ENCODE results near the gene SAA2. TPM values are rescaled to one million over a fixed set of nuclear protein-coding genes. Genes with fewer than 3 reads are reported as not detected.
A peak's percentile ranks its signal among the peaks of the same experiment; 100 is the strongest.

The SAA2 gene
- total RNA-seq (2021) (1.2 TPM in 1 of 2 replicates, not detected in the other), Bru-seq, nascent RNA (percentile 22 among the genes with signal in this experiment), BruChase-seq, experiment 1, labeled RNA remaining after a 2-hour chase (not detected), BruChase-seq, experiment 2, labeled RNA remaining after a 6-hour chase (percentile 26 among the genes with signal in this experiment)
- long read RNA-seq, partial matches to known transcripts, result 0 of 1 reads
- long read RNA-seq, other reads (novel, unspliced or antisense), result 0 of 1 reads

- BruUV-seq (replicated peaks), result no TSS peak
- CTCF ChIA-PET, result interaction anchor here (0.6 kb wide), 1 partner anchor 1511 kb away, joined by 3 read pairs; no protein-coding TSS in a partner anchor
Measured at GRCh38 chr11:18248561-18248960, at the start of gene SAA2. SAA2 (minus strand) TSS chr11:18248668; CDS start chr11:18248011, 657 bp downstream.

GRCh38 chr11:18295316-18295715 lies 46.8 kb upstream of the SAA2 start:
- no peaks in the 10 kb centered on the region for H3K9me3 ChIP-seq (ENCODE audit: low read depth, low read length, poor library complexity, severe bottlenecking)
- H3K4me1 ChIP-seq (ENCODE audit: insufficient read depth, low read length, poor library complexity, severe bottlenecking), result no peaks in the 10 kb centered on the region
- BruUV-seq (replicated peaks), result no TSS peak
- ChIA-PET CTCF (no interaction called here), POLR2A (ENCODE audit: low non-redundant PET) (no interaction called here)
- TF ChIP-seq, protein P1, sequence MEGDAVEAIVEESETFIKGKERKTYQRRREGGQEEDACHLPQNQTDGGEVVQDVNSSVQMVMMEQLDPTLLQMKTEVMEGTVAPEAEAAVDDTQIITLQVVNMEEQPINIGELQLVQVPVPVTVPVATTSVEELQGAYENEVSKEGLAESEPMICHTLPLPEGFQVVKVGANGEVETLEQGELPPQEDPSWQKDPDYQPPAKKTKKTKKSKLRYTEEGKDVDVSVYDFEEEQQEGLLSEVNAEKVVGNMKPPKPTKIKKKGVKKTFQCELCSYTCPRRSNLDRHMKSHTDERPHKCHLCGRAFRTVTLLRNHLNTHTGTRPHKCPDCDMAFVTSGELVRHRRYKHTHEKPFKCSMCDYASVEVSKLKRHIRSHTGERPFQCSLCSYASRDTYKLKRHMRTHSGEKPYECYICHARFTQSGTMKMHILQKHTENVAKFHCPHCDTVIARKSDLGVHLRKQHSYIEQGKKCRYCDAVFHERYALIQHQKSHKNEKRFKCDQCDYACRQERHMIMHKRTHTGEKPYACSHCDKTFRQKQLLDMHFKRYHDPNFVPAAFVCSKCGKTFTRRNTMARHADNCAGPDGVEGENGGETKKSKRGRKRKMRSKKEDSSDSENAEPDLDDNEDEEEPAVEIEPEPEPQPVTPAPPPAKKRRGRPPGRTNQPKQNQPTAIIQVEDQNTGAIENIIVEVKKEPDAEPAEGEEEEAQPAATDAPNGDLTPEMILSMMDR (conservative IDR thresholded peaks at IDR 0.05; ENCODE audit: low read depth, low read length), result no peak
- TF ChIP-seq EZH2 (IDR thresholded peaks at IDR 0.05; ENCODE audit: borderline replicate concordance, low read depth, low read length, poor library complexity, severe bottlenecking), result no peak
- no peak overlapping the region for H3K4me3 ChIP-seq (ENCODE audit: low read depth, low read length, poor library complexity, severe bottlenecking)
- no peak overlapping the region for H3K27ac ChIP-seq (ENCODE audit: low read depth, low read length, poor library complexity, severe bottlenecking)
- no peaks in the 10 kb centered on the region for H3K27me3 ChIP-seq (replicated peaks; ENCODE audit: insufficient read depth, low read depth, low read length, poor library complexity)
- peaks cover 42% of the 10 kb centered on the region for H3K36me3 ChIP-seq (ENCODE audit: insufficient read depth, low read length, poor library complexity, severe bottlenecking)
- intact Hi-C loops (cut with micrococcal nuclease; ENCODE audit: unreplicated experiment), result no loop called here
- DNase-seq (ENCODE audit: low spot score), result no peak

More at GRCh38 chr11:18248561-18248960, at the start of gene SAA2:
- no peaks in the 10 kb centered on the region for H3K4me1 ChIP-seq (ENCODE audit: insufficient read depth, low read length, poor library complexity, severe bottlenecking)
- POLR2A ChIA-PET (ENCODE audit: low non-redundant PET), result no interaction called here
- DNase-seq (ENCODE audit: low spot score), result no peak
- H3K27ac ChIP-seq (ENCODE audit: low read depth, low read length, poor library complexity, severe bottlenecking), result no peak within 1 kb of the TSS
- no peaks in the 10 kb centered on the region for H3K9me3 ChIP-seq (ENCODE audit: low read depth, low read length, poor library complexity, severe bottlenecking)
- no peak within 1 kb of the TSS for H3K4me3 ChIP-seq (ENCODE audit: low read depth, low read length, poor library complexity, severe bottlenecking)
- H3K36me3 ChIP-seq (ENCODE audit: insufficient read depth, low read length, poor library complexity, severe bottlenecking), result no peaks in the 10 kb centered on the region
- H3K27me3 ChIP-seq (replicated peaks; ENCODE audit: insufficient read depth, low read depth, low read length, poor library complexity), result no peaks in the 10 kb centered on the region
- TF ChIP-seq EZH2 (IDR thresholded peaks at IDR 0.05; ENCODE audit: borderline replicate concordance, low read depth, low read length, poor library complexity, severe bottlenecking), result no peak
- TF ChIP-seq, protein P1 (conservative IDR thresholded peaks at IDR 0.05; ENCODE audit: low read depth, low read length), result no peak
- intact Hi-C loops (cut with micrococcal nuclease; ENCODE audit: unreplicated experiment), result loop anchor here (10.0 kb wide), 1 partner anchor 486 kb away; no protein-coding TSS in a partner anchor

DNA sequence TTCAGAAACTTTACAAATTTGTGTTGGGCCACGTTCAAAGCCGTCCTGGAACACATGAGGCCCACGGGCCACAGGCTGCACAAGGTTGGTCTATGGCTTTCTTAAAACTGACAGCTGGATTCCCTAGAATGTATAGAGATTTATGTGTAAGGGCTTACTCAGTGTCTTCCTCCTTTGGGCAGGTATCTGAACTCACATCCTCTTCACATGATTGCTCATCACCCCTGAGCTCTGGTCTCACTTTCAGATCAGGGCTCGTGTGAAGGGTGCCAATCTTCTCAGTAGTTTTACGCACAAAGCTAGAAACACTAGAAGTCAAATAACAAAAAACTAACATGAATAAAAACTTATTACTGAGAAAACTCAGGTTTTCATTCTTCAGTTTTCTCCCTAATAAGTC lies 46.4 kb upstream of the SAA2 start:
- peaks cover 42% of the 10 kb centered on the region for H3K36me3 ChIP-seq (ENCODE audit: insufficient read depth, low read length, poor library complexity, severe bottlenecking)
- no peak for TF ChIP-seq EZH2 (IDR thresholded peaks at IDR 0.05; ENCODE audit: borderline replicate concordance, low read depth, low read length, poor library complexity, severe bottlenecking)
- TF ChIP-seq, protein P1 (conservative IDR thresholded peaks at IDR 0.05; ENCODE audit: low read depth, low read length), result no peak
- CTCF ChIA-PET, result interaction anchor here (0.7 kb wide), 1 partner anchor 51 kb away, joined by 3 read pairs; no protein-coding TSS in a partner anchor
- H3K4me1 ChIP-seq (ENCODE audit: insufficient read depth, low read length, poor library complexity, severe bottlenecking), result no peaks in the 10 kb centered on the region
- H3K27me3 ChIP-seq (replicated peaks; ENCODE audit: insufficient read depth, low read depth, low read length, poor library complexity), result no peaks in the 10 kb centered on the region
- no peak for DNase-seq (ENCODE audit: low spot score)
- no peak overlapping the region for H3K4me3 ChIP-seq (ENCODE audit: low read depth, low read length, poor library complexity, severe bottlenecking)
- no peaks in the 10 kb centered on the region for H3K9me3 ChIP-seq (ENCODE audit: low read depth, low read length, poor library complexity, severe bottlenecking)
- POLR2A ChIA-PET (ENCODE audit: low non-redundant PET), result no interaction called here
- H3K27ac ChIP-seq (ENCODE audit: low read depth, low read length, poor library complexity, severe bottlenecking), result no peak overlapping the region
- no TSS peak for BruUV-seq (replicated peaks)
- intact Hi-C loops (cut with micrococcal nuclease; ENCODE audit: unreplicated experiment), result no loop called here

Measured in A673 (cell line).